HepG2 (cell line): Measurements from ENCODE around the gene NPC1. TPM values are rescaled to one million over a fixed set of nuclear protein-coding genes. Genes with fewer than 3 reads are reported as not detected.
A peak's percentile ranks its signal among the peaks of the same experiment; 100 is the strongest.

ENCODE experiments used
- FOSL2 ChIP-seq: sonication (generic); formaldehyde crosslinking; IDR thresholded peaks from 2 replicates; pipeline ENCODE4 v1.4.0; 2020; ENCODE audit warnings: missing genetic modification reagents
- FOXA3 ChIP-seq: IDR thresholded peaks from 2 replicates; pipeline ENCODE4 v1.6.1; 2016; ENCODE audit warnings: missing genetic modification reagents, missing compliant biosample characterization
- HNRNPK ChIP-seq: fragments of 200-400 bp; formaldehyde crosslinking; IDR thresholded peaks from 2 replicates; pipeline ENCODE4 v1.6.1; 2018; ENCODE audit warnings: low read length, low read depth, moderate library complexity, mild to moderate bottlenecking; ENCODE audit not compliant: poor library complexity, severe bottlenecking
- MXD4 ChIP-seq: IDR thresholded peaks from 2 replicates; pipeline ENCODE4 v1.6.1; 2016; ENCODE audit warnings: mild to moderate bottlenecking, missing biosample characterization, missing genetic modification reagents
- SIX1 ChIP-seq: sonication (generic); formaldehyde crosslinking; IDR thresholded peaks from 2 replicates; pipeline ENCODE4 v1.4.0; 2020; ENCODE audit warnings: missing genetic modification reagents, borderline replicate concordance
- SNAI1 ChIP-seq: sonication (generic); formaldehyde crosslinking; IDR thresholded peaks from 2 replicates; pipeline ENCODE4 v1.5.0; 2020; ENCODE audit warnings: mild to moderate bottlenecking, missing genetic modification reagents, borderline replicate concordance
- ZFP90 ChIP-seq: sonication (generic); formaldehyde crosslinking; IDR thresholded peaks from 2 replicates; pipeline ENCODE4 v1.8.0; 2022; ENCODE audit warnings: missing genetic modification reagents, mild to moderate bottlenecking, inconsistent platforms, borderline replicate concordance
- ZSCAN21 ChIP-seq: sonication (generic); formaldehyde crosslinking; IDR thresholded peaks from 2 replicates; pipeline ENCODE4 v1.8.0; 2022; ENCODE audit warnings: mild to moderate bottlenecking, missing genetic modification reagents, moderate library complexity, borderline replicate concordance
- polyA plus RNA-seq, 8 experiments: library from polyadenylated mRNA; depleted of rRNA in 3 of 8; stranded (reverse) in 7 of 8; unstranded in 1 of 8; fragments of >200 nt; fragmentation: Illumina TruSeq in 4 of 8; extraction: Trizol in 4 of 8; gene quantifications; 2 replicates each; pipeline versions ENCODE4 v1.2.1 to v1.2.3, GENCODE V29; 2011 to 2016; ENCODE audit warnings: low read depth in 4 of 8, missing spikeins in 1 of 8, mixed read lengths in 1 of 8; ENCODE audit not compliant: insufficient read depth in 1 of 8
- total RNA-seq, 5 experiments: library from RNA; depleted of rRNA; stranded (reverse); fragments of >200 nt; fragmentation: Illumina TruSeq; extraction: Trizol; gene quantifications; 2 replicates each; pipeline ENCODE4 v1.2.3, GENCODE V29; 2016; ENCODE audit warnings: low read depth in 1 of 5
- TF ChIP-seq, protein P1 (sequence below): sonication (generic); formaldehyde crosslinking; IDR thresholded peaks from 2 replicates; pipeline ENCODE4 v1.4.0; 2020; ENCODE audit warnings: missing genetic modification reagents, mild to moderate bottlenecking, borderline replicate concordance
- TF ChIP-seq, protein P2 (sequence below): sonication (generic); formaldehyde crosslinking; IDR thresholded peaks from 2 replicates; pipeline ENCODE4 v1.4.0; 2020; ENCODE audit warnings: missing genetic modification reagents, borderline replicate concordance
- TF ChIP-seq, protein P3 (sequence below): sonication (generic); formaldehyde crosslinking; IDR thresholded peaks from 2 replicates; pipeline ENCODE4 v1.4.0; 2020; ENCODE audit warnings: missing genetic modification reagents, borderline replicate concordance
- TF ChIP-seq, protein P4 (sequence below): sonication (generic); formaldehyde crosslinking; IDR thresholded peaks from 2 replicates; pipeline ENCODE4 v1.8.1; 2023; ENCODE audit warnings: missing genetic modification reagents, inconsistent platforms, borderline replicate concordance
- TF ChIP-seq, protein P5 (sequence below): sonication (generic); formaldehyde crosslinking; IDR thresholded peaks from 2 replicates; pipeline ENCODE4 v1.4.0; 2020; ENCODE audit warnings: missing genetic modification reagents

The NPC1 gene
- total and polyA plus RNA-seq, 2 of the 13 experiments (the other 11 are each of a cell fraction or from before 2014, with no cell fraction given) = 46.5 to 114 TPM

DNA sequence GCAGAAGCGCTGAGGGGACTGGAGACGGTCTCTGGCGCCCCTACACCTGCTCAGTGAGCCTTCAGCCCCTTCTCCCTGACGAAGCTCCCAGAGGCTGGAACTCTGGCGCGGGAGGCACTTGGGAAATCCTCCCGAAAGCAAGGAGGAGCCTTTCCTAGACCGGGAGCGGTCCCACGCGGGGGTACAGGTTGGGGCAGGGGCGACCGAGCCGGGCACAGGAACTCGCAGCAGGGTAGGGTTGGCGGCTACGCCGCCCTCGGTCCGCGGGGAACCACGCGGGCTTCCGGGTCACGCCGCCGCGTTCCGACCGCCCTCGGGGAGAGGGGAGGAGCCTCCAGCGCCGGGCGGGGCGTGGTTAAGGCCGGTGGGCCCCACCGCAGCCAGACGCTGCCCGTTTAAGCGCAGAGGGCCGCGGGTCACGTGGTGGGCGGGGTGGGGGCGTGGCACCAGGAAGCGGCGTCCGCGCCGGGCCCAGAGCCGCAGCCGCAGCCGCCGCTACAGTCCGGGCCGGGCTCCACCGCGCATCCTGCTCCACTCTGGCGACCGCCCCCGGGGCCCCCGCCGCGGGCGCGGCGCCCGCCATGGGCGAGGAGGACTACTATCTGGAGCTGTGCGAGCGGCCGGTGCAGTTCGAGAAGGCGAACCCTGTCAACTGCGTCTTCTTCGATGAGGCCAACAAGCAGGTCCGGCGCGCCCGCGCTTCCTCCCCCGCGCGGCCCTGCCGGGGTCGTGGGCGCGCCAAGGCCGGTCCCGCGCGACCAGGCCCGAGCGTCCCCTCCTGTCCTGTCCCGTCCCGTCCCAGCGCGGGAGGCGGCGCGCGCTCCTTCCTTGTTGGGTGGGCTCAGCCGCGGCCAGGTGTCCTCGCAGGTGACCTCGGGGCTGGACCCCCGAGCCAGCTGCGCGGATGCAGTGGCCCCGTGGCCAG is 83.0 kb downstream of the NPC1 start, which contains the start of gene RMC1 (continued):
- TF ChIP-seq ZSCAN21 (no peak; the same call in 1 of the 2 replicates), MXD4 (CRISPR knock-in tag) (0 out of 2 replicates have a peak, but pooled peaks have one; percentile 26), ZFP90 (CRISPR knock-in tag) (no peak), SNAI1 (0 out of 2 replicates have a peak, but pooled peaks have one; percentile 82), SIX1 (no peak), HNRNPK (peak; percentile 71), FOSL2 (CRISPR knock-in tag) (0 out of 2 replicates have a peak, but pooled peaks have one; percentile 11), FOXA3 (CRISPR knock-in tag) (peak; percentile 37; the same call in 1 of the 2 replicates)
- TF ChIP-seq, protein P1, sequence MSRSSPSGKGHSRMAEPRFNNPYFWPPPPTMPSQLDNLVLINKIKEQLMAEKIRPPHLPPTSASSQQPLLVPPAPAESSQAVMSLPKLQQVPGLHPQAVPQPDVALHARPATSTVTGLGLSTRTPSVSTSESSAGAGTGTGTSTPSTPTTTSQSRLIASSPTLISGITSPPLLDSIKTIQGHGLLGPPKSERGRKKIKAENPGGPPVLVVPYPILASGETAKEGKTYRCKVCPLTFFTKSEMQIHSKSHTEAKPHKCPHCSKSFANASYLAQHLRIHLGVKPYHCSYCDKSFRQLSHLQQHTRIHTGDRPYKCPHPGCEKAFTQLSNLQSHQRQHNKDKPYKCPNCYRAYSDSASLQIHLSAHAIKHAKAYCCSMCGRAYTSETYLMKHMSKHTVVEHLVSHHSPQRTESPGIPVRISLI (CRISPR knock-in tag) = 0 out of 2 replicates have a peak, but pooled peaks have one; percentile 12
- TF ChIP-seq, protein P2, sequence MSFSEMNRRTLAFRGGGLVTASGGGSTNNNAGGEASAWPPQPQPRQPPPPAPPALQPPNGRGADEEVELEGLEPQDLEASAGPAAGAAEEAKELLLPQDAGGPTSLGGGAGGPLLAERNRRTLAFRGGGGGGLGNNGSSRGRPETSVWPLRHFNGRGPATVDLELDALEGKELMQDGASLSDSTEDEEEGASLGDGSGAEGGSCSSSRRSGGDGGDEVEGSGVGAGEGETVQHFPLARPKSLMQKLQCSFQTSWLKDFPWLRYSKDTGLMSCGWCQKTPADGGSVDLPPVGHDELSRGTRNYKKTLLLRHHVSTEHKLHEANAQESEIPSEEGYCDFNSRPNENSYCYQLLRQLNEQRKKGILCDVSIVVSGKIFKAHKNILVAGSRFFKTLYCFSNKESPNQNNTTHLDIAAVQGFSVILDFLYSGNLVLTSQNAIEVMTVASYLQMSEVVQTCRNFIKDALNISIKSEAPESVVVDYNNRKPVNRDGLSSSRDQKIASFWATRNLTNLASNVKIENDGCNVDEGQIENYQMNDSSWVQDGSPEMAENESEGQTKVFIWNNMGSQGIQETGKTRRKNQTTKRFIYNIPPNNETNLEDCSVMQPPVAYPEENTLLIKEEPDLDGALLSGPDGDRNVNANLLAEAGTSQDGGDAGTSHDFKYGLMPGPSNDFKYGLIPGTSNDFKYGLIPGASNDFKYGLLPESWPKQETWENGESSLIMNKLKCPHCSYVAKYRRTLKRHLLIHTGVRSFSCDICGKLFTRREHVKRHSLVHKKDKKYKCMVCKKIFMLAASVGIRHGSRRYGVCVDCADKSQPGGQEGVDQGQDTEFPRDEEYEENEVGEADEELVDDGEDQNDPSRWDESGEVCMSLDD (CRISPR knock-in tag) = no peak
- TF ChIP-seq, protein P3, sequence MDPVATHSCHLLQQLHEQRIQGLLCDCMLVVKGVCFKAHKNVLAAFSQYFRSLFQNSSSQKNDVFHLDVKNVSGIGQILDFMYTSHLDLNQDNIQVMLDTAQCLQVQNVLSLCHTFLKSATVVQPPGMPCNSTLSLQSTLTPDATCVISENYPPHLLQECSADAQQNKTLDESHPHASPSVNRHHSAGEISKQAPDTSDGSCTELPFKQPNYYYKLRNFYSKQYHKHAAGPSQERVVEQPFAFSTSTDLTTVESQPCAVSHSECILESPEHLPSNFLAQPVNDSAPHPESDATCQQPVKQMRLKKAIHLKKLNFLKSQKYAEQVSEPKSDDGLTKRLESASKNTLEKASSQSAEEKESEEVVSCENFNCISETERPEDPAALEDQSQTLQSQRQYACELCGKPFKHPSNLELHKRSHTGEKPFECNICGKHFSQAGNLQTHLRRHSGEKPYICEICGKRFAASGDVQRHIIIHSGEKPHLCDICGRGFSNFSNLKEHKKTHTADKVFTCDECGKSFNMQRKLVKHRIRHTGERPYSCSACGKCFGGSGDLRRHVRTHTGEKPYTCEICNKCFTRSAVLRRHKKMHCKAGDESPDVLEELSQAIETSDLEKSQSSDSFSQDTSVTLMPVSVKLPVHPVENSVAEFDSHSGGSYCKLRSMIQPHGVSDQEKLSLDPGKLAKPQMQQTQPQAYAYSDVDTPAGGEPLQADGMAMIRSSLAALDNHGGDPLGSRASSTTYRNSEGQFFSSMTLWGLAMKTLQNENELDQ = no peak
- TF ChIP-seq, protein P4, sequence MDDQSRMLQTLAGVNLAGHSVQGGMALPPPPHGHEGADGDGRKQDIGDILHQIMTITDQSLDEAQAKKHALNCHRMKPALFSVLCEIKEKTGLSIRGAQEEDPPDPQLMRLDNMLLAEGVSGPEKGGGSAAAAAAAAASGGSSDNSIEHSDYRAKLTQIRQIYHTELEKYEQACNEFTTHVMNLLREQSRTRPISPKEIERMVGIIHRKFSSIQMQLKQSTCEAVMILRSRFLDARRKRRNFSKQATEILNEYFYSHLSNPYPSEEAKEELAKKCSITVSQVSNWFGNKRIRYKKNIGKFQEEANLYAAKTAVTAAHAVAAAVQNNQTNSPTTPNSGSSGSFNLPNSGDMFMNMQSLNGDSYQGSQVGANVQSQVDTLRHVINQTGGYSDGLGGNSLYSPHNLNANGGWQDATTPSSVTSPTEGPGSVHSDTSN = no peak
- TF ChIP-seq, protein P5, sequence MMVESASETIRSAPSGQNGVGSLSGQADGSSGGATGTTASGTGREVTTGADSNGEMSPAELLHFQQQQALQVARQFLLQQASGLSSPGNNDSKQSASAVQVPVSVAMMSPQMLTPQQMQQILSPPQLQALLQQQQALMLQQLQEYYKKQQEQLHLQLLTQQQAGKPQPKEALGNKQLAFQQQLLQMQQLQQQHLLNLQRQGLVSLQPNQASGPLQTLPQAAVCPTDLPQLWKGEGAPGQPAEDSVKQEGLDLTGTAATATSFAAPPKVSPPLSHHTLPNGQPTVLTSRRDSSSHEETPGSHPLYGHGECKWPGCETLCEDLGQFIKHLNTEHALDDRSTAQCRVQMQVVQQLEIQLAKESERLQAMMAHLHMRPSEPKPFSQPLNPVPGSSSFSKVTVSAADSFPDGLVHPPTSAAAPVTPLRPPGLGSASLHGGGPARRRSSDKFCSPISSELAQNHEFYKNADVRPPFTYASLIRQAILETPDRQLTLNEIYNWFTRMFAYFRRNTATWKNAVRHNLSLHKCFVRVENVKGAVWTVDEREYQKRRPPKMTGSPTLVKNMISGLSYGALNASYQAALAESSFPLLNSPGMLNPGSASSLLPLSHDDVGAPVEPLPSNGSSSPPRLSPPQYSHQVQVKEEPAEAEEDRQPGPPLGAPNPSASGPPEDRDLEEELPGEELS = peak; percentile 28; the same call in 1 of the 2 replicates
